Fibroblast of skin of back (primary cell): ENCODE measurements around the gene RNF157.
A peak's percentile ranks its signal among the peaks of the same experiment; 100 is the strongest.
"Not testable (repeated sequence)": the region's sequence is repeated elsewhere in the genome, so short reads cannot be mapped to it uniquely, and the experiment has no call there.

Experiments
- DNase-seq: peaks from one replicate; pipeline ENCODE4 v3.0.0-alpha.2; 2013

Gene RNF157

DNA sequence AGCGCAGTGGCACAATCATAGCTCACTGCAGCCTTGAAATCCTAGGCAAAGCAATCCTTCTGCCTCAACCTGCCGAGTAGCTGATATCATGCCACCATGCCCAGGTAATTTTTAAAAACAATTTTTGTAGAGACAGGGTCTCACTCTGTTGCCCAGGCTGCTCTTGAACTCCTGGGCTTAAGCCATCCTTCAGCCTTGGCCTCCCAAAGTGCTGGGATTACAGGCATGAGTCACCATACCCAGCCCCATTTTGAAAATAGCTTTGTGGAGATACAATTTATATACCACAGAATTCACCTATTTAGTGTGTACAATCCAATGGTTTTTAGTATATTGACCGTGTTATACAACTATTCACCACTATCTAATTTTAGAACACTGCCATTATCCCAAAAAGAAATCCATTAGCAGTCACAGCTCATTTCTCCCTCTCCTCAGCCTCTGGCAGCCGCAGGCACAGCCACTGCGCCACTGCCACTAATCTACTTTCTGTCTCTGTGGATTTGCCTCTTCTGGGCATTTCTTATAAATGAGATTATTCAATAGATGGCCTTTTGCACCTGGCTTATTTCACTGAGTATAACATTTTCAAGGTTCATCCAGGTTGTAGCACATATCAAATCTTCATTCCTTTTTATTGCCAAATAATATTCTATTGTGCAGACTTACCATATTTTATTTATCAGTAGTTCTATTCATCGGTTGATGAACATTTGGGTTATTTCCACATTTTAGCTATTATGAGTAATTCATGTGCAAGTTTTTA, 6.5 kb downstream of the RNF157 start:
- no peak for DNase-seq

- DNase-seq: peak; percentile 86
These were observed 8.0 kb downstream of the RNF157 start for GRCh38 chr17:76232342-76232741.

DNA sequence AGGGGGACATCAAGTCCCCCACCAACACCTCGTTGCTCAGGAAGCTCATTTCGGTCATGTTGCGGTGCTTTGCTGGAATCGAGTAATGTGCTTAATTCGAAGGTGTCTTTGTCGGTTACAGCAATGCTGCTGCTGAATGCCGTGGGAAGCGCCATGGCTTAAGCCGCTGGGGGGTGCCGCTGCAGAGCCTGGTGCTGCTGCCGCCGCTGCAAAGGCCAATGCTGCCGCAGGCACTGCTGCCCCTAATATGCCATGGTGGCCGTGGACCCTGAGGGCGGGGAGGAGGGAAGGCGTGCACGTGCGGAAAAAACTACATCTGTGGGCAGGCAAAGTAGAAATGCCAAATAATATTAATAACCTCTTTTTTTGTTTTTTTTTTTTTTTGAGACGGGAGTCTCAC, 13.5 kb downstream of the RNF157 start:
- not testable (repeated sequence) for DNase-seq

DNA sequence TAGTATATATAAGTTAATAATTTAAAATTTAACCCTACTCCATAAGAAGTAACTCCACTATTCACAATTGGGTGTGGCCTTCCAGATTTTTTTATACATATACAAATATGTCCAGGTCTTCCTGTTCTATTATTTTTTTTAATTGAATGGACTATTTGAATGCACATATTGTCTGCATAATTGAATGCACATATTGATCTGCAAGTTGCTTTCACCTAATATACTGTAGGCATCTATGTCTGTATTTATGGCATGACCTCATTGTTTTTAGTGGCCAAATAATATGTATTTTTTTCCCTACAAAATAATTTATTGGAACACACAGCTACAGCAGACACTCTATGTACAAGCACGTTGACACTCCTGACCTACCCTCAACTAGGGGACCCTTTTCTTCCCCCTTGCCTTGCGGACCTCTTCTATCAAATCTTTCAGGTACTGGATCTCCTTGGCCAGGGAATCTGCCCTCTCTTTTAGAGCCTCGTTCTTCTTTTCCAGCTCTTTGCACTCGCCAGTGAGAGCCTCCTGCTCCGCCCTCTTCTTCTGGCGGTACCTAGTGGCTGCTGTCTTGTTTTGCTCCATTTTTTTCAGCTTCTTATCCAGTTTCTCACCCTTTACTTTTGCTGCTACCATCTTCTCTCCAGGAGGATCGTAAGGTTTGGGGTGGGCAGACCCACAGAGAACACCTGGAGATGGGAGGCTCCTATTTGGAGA, 14.8 kb downstream of the RNF157 start:
- not testable (repeated sequence) for DNase-seq

DNA sequence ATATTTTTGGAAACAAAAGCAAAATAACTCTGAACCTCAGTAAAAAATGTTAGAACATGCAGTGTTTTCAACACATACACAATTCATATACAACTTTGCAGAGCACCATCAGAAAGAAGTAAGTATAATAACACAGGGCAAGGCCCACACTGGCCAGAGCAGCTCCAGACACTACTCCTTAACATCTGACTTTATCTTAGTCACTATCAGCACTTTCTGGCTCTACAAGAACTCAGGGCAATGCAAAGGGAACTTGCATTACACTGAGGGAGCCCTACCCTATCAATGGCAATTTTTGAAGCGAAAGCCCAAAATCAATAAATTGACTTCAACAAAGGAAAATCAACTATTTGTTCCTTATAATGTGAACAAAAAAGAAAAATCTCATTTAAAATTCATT, 16.5 kb downstream of the RNF157 start:
- DNase-seq: no peak

- DNase-seq: no peak
These were observed 20.5 kb downstream of the RNF157 start for GRCh38 chr17:76219670-76220383.

- no peak for DNase-seq
These were observed 23.2 kb downstream of the RNF157 start for GRCh38 chr17:76217081-76217480.

DNA sequence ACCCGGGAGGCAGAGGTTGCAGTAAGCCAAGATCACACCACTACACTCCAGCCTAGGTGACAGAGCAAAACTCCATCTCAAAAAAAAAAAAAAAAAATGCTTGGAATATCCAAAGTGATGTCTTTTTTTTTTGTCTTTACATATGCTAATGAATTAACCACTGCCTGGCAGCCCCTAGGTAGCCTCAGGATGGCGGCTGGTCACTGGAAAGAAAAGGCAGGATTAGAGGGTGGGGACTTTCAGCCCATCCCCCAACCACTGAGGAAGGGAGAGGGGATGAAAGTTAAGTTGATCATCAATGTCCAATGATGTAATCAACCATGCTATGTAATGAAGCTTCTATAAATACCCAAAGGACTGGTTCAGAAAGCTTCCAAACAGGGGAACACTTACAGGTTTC, 26.8 kb downstream of the RNF157 start:
- no peak for DNase-seq

- DNase-seq: no peak
These were observed 32.2 kb downstream of the RNF157 start for GRCh38 chr17:76208120-76208519.

DNA sequence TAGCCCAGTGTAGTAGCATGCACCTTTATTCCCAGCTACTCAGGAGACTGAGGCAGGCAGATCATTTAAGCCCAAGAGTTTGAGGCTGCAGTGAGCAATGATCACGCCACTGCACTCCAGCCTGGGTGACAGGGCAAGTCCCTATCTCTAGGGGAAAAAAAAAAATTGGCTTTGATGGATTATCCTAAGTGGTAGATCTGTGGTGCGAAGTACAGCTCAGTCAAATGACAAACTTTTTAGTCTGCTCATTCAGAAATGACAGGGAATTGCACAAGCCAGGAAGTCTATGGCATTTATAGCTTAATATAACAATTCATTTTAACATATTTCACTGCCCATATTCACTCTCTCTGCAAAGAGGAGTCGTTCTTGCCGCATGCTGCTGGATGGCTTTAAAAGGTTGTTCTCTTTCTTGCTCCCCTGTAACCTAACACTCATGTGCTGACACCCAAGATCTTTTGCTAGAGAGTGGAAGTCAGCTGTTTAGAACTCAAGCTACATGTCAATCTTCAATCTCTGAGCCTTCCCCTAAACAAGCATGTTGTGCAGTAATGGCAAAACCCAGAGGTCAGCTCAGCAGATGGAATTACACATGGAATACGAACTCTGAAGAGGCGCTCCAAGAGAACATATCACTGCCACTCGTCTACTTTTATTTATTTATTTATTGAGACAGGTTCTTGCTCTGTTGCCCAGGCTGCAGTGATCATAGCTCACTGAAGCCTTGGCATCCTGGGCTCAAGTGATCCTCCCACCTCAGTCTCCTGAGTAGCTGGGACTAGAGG, 32.8 kb downstream of the RNF157 start:
- DNase-seq: no peak

- not testable (repeated sequence) for DNase-seq
These were observed 34.6 kb downstream of the RNF157 start for GRCh38 chr17:76205542-76206144.

DNA sequence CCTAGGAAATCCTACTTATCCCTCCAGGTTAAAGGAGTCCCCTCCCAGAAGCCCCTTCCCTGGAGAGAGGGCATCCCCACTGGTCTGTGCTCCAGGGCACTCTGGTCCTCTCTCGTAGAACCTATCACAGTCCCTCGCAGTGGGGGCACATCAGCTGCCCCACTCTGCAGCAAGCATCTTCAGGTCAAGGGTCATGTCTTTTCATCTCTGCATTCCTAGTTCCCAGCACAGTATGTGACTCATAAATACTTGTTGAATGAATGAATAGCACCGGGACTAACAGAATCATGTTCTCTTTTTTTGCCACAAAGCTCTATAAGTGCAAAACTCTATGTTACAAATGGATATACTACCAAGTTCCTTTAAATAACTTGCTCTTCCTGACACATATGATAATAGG, 36.0 kb downstream of the RNF157 start:
- peak; percentile 79 for DNase-seq

GRCh38 chr17:76200354-76200753, 39.9 kb downstream of the RNF157 start:
- DNase-seq: no peak

GRCh38 chr17:76199469-76199868, 40.8 kb downstream of the RNF157 start:
- no peak for DNase-seq

DNA sequence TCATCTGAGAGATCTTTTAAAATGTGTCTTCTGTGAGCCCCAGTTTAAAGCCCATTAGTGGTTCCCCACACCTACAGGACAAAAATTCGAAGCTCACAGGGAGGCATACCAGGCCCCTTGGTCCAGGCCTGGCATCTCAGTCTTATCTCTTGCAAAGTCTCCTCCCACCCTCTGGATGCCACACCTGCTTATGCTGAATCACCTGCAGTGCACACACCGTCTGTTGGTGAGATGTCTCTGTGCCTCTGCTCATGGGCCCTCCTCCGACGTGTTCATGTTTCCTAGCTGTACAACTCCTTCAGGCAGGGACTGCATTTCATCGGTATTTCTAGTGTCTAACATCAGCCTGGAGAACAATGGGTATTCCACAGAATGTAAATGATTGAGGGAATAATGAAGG, 41.6 kb downstream of the RNF157 start:
- DNase-seq: no peak

- DNase-seq: no peak
These were observed 42.4 kb downstream of the RNF157 start for GRCh38 chr17:76197911-76198310.

- DNase-seq: no peak
These were observed 43.6 kb downstream of the RNF157 start for GRCh38 chr17:76196675-76197074.

DNA sequence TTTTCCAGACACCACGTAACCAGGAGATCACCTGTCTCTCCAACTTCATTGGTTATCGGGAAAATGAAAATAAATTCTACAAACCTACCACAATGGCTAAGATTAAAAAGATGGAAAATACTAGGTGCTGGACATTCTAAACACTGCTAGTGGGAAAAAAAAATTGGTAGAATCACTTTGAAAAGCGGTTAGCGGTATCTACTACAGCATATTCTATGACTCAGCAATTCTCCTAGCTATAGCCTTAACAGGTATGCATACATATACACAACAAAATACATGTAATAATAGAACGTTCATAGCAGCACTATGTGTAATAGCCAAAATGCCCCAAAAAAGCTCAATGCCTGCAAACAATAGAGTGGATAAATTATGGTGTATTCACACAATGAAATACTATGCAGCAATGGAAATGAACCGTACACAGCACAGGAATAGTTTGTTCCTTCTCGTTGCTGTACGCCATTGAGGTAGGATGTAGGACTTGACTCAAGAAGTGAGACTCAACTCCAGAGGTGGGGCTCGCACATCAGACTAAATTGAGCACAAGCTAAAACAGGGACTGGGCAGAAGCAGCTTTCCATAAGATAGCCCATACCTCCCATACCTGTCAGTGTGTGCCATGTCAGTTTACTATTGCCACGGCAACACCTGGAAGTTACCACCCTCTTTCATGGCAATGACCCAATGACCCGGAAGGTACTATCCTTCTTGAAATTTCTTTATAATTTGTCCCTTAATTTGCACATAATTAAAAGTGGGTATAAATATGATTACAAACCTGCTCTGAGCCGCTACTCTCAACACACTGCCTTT, 44.8 kb downstream of the RNF157 start:
- DNase-seq: no peak

DNA sequence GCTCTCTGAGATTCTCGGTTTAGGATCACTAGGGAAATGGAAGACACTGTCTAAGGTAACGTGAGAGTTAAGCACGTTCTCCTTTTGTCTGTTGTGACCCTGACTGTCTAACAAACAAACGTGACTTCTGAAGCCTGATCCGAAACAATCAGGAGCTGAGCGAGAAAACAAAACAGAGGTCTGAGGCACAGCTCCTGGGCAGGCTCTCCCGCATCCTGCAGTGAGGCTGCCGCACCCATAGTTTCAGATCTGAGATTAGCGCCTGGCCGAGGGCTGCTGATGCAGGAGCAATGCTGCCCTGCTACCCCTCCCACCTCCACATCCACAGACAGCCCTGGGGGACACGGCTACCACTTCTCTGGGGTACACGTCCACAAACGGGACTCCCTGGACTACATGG, 46.7 kb downstream of the RNF157 start:
- DNase-seq: no peak

DNA sequence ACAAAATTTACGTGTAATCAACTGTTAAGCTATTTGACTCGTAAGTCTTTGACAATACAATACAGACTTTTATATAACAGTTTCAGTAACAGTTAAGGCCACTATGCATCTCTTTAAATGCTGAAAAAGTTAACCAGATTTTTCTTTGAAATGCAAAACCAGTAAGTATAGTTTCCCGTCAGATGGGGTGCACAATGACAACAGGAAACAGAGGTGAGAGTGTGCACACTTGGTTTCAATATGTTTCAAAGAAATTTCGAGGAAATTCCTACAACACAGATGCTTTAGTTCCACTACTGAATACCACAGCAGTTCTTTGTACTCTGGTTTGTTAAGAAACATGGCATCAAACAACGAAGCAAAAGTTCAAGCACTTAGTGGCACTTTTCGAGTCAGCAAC, 48.4 kb downstream of the RNF157 start:
- DNase-seq: no peak

DNA sequence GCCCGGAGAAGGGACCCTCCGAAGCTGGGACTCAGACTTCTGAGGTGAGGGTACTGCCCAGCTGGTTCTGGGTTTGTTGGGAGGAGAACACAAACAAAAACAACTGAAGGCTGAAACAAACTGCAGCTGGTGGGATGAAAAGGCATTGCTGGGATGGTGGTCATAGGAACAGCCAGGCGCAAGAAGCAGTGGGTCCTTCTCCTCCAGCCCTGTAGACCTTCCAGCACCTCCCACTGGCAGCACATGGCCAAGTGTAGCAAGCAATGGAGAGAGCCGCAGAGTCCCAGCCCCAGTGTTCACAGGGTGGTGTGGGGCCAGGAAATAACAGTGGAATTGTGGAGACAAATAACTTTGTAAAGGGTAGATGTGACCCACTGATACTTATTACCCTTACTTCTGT, 50.6 kb downstream of the RNF157 start:
- no peak for DNase-seq
